GM21786 (cell line): ENCODE data around the gene SLC1A6.
"Not testable (repeated sequence)": the region's sequence is repeated elsewhere in the genome, so short reads cannot be mapped to it uniquely, and the experiment has no call there.

Experiments used
- ATAC-seq: cut with Tn5 transposase; IDR thresholded peaks from one replicate; pipeline ENCODE4 v1.9.1; 2021; ENCODE audit not compliant: unreplicated experiment

SLC1A6 gene

GRCh38 chr19:14959263-14959662 lies 20.4 kb downstream of the SLC1A6 start:
- no peak for ATAC-seq

GRCh38 chr19:14957464-14957863 lies 22.2 kb downstream of the SLC1A6 start:
- no peak for ATAC-seq

- ATAC-seq, result no peak
Observed at GRCh38 chr19:14954071-14954655, 25.5 kb downstream of the SLC1A6 start.

- no peak for ATAC-seq
Observed at GRCh38 chr19:14952767-14953166, 26.9 kb downstream of the SLC1A6 start.

- no peak for ATAC-seq
Observed at GRCh38 chr19:14950421-14950820, 29.2 kb downstream of the SLC1A6 start.

- ATAC-seq, result no peak
Observed at GRCh38 chr19:14949876-14950275, 29.8 kb downstream of the SLC1A6 start.

GRCh38 chr19:14949413-14949812 lies 30.3 kb downstream of the SLC1A6 start:
- ATAC-seq, result not testable (repeated sequence)

- no peak for ATAC-seq
Observed at GRCh38 chr19:14944456-14944855, 35.2 kb downstream of the SLC1A6 start.

GRCh38 chr19:14943601-14944000 lies 36.1 kb downstream of the SLC1A6 start:
- ATAC-seq, result no peak

GRCh38 chr19:14941189-14941588 lies 38.5 kb downstream of the SLC1A6 start, which contains the start of gene OR7C2:
Gene OR7C2 (plus strand): TSS chr19:14941489. CDS start chr19:14941489, 0 bp downstream.
- no peak for ATAC-seq

- ATAC-seq, result no peak
Observed at GRCh38 chr19:14940266-14940665, 39.4 kb downstream of the SLC1A6 start.

- no peak for ATAC-seq
Observed at GRCh38 chr19:14933506-14933905, 46.2 kb downstream of the SLC1A6 start.

GRCh38 chr19:14916848-14917247 lies 62.8 kb downstream of the SLC1A6 start:
- ATAC-seq, result no peak

- ATAC-seq, result no peak
Observed at GRCh38 chr19:14915116-14915515, 64.5 kb downstream of the SLC1A6 start.

- no peak for ATAC-seq
Observed at GRCh38 chr19:14906711-14907110, 73.0 kb downstream of the SLC1A6 start.

- ATAC-seq, result no peak
Observed at GRCh38 chr19:14901675-14902260, 77.9 kb downstream of the SLC1A6 start.
